Suprapubic skin (tissue), 4 donors: ENCODE measurements around the gene TAOK1. TPM values are rescaled to one million over a fixed set of nuclear protein-coding genes. Genes with fewer than 3 reads are reported as not detected.

Source experiments
- DNase-seq, 2 donors: peaks; one replicate each; pipeline ENCODE4 v3.0.0-alpha.2; 2019; ENCODE audit warnings: low spot score in 2 of 2
- H3K27ac ChIP-seq: fragments of 200-600 bp; sonication (generic); one replicate; pipeline ENCODE4 v1.5.1; 2019
- H3K27me3 ChIP-seq: fragments of 200-600 bp; sonication (generic); one replicate; pipeline ENCODE4 v1.5.1; 2019
- H3K36me3 ChIP-seq: fragments of 200-600 bp; sonication (generic); one replicate; pipeline ENCODE4 v1.5.1; 2019
- H3K4me1 ChIP-seq: fragments of 200-600 bp; sonication (generic); one replicate; pipeline ENCODE4 v1.5.1; 2019
- H3K4me3 ChIP-seq: fragments of 200-600 bp; sonication (generic); one replicate; pipeline ENCODE4 v1.5.1; 2019; ENCODE audit warnings: mild to moderate bottlenecking
- H3K9me3 ChIP-seq: fragments of 200-600 bp; sonication (generic); one replicate; pipeline ENCODE4 v1.5.1; 2019
- EP300 ChIP-seq: sonication (generic); formaldehyde crosslinking; IDR thresholded peaks from one replicate; pipeline ENCODE4 v1.6.1; 2017; ENCODE audit warnings: antibody characterized with exemption
- POLR2A ChIP-seq, 2 donors: fragments of 450-650 bp; IDR thresholded peaks; one replicate each; pipeline ENCODE4 v1.6.1; 2017; ENCODE audit warnings: antibody characterized with exemption in 2 of 2, mild to moderate bottlenecking in 2 of 2, moderate library complexity in 2 of 2
- POLR2AphosphoS5 ChIP-seq, 3 donors: sonication (generic); formaldehyde crosslinking; IDR thresholded peaks; one replicate each; pipeline ENCODE4 v1.6.1; 2017; ENCODE audit warnings: antibody characterized with exemption in 3 of 3
- WGBS: methylation state at CpG from one replicate; pipeline ENCODE4 v1.1.5; 2018; 5-methylcytosine and 5-hydroxymethylcytosine counted together
- total RNA-seq, 4 donors: library from RNA; depleted of rRNA; stranded (reverse); fragments of >200 nt; gene quantifications; one replicate each; pipeline ENCODE4 v1.1.0, GENCODE V29; 2016
- TF ChIP-seq, protein P1 (sequence below), 2 donors: fragments of 200-600 bp in 1 of 2; fragments of 450-650 bp in 1 of 2; sonication (generic) in 1 of 2; IDR thresholded peaks; one replicate each; pipeline ENCODE4 v1.5.1; 2016 to 2019; ENCODE audit warnings: antibody characterized with exemption in 2 of 2, mild to moderate bottlenecking in 1 of 2, moderate library complexity in 1 of 2

The TAOK1 gene
- total RNA-seq, 4 donors from 2014 or later: 42.1 to 58.3 (median 51.2) TPM

DNA sequence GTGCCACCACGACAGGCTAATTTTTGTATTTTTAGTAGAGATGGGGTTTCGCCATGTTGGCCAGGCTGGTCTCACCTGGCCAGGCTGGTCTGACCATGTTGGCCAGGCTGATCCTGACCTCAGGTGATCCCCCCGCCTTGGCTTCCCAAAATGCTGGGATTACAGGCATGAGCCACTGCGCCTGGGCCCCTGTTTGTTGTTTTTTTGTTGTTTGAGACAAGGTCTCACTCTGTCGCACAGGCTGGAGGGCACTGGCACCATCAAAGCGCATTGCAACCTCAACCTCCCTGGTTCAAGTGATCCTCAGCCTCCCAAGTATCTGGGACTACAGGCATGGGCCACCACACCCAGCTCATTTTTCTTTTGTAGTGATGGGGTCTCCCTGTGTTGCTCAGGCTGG lies 43.7 kb upstream of the TAOK1 start:
- H3K9me3 ChIP-seq: no peaks in the 10 kb centered on the region
- H3K4me1 ChIP-seq: no peaks in the 10 kb centered on the region
- no peak overlapping the region for H3K4me3 ChIP-seq
- no peaks in the 10 kb centered on the region for H3K36me3 ChIP-seq
- DNase-seq: no peak
- no peak overlapping the region for H3K27ac ChIP-seq
- H3K27me3 ChIP-seq: no peaks in the 10 kb centered on the region
- no peak for TF ChIP-seq POLR2AphosphoS5 (IDR thresholded peaks at IDR 0.05)
- TF ChIP-seq, protein P1, sequence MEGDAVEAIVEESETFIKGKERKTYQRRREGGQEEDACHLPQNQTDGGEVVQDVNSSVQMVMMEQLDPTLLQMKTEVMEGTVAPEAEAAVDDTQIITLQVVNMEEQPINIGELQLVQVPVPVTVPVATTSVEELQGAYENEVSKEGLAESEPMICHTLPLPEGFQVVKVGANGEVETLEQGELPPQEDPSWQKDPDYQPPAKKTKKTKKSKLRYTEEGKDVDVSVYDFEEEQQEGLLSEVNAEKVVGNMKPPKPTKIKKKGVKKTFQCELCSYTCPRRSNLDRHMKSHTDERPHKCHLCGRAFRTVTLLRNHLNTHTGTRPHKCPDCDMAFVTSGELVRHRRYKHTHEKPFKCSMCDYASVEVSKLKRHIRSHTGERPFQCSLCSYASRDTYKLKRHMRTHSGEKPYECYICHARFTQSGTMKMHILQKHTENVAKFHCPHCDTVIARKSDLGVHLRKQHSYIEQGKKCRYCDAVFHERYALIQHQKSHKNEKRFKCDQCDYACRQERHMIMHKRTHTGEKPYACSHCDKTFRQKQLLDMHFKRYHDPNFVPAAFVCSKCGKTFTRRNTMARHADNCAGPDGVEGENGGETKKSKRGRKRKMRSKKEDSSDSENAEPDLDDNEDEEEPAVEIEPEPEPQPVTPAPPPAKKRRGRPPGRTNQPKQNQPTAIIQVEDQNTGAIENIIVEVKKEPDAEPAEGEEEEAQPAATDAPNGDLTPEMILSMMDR (IDR thresholded peaks at IDR 0.05): no peak
- TF ChIP-seq POLR2A (IDR thresholded peaks at IDR 0.05): no peak
- TF ChIP-seq EP300: no peak
- WGBS: 100% methylated on average over 6 of the region's 6 CpGs

DNA sequence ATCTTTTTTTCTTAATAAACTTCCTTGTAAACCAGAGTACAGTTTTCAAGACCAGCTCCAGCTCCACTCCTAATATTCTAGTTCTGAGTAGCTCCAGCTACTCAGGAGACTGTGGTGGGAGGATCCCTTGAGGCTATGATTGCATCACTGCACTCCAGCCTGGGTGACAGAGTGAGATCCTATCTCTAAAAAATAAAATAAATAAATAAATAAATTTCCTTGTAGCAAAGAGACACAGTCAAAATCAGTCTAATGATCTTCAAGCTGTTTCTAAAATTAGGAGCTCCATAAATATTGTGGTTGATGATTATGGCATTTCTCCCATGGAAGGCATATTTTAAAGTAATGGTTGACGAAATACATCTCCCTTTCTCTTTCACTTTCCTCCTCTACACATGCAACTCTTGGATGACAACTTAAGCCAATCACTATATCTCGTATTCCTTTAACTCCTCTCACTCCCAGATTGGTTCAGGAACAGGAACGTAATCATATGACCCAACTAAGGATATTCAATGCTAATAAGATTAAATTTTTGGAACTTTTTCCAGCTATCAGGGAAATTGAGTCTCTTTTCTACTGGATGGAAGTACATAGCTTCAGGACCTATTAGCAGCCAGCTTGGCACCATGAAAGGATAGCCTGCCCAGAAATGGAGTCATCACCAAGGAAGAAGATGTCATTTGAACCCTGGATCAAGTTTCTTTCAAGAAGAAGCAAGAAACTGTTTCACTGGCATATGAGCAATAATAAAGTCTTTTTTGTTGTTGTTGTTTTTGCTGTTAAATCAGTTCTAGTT lies 42.1 kb upstream of the TAOK1 start:
- no peaks in the 10 kb centered on the region for H3K4me1 ChIP-seq
- H3K27ac ChIP-seq: no peak overlapping the region
- DNase-seq: no peak
- H3K27me3 ChIP-seq: no peaks in the 10 kb centered on the region
- TF ChIP-seq POLR2A (IDR thresholded peaks at IDR 0.05) (no peak), EP300 (no peak), POLR2AphosphoS5 (IDR thresholded peaks at IDR 0.05) (no peak)
- TF ChIP-seq, protein P1 (IDR thresholded peaks at IDR 0.05): no peak
- H3K9me3 ChIP-seq: no peaks in the 10 kb centered on the region
- no peak overlapping the region for H3K4me3 ChIP-seq
- 58% methylated on average over 3 of the region's 3 CpGs for WGBS
- H3K36me3 ChIP-seq: no peaks in the 10 kb centered on the region

DNA sequence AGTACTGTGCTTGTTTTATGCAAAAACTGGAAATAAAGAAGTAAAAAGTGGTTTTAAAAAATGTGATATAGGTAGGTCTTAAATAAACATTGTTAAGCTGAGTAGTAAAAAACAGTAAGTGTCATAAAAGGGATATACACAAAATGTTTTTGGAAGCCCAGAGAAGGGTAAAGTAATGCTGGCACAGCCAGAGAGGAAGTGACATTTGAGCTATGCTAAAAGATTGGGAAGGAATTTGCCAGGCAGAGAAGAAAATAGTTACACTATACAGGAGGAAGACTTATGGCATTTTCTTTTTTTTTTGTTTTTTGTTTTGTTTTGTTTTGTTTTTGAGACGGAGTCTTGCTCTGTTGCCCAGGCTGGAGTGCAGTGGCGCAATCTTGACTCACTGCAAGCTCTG lies 40.8 kb upstream of the TAOK1 start:
- TF ChIP-seq, protein P1 (IDR thresholded peaks at IDR 0.05): no peak
- no peak for TF ChIP-seq POLR2AphosphoS5 (IDR thresholded peaks at IDR 0.05)
- TF ChIP-seq EP300: no peak
- TF ChIP-seq POLR2A (IDR thresholded peaks at IDR 0.05): no peak
- 81% methylated on average over 2 of the region's 2 CpGs for WGBS

DNA sequence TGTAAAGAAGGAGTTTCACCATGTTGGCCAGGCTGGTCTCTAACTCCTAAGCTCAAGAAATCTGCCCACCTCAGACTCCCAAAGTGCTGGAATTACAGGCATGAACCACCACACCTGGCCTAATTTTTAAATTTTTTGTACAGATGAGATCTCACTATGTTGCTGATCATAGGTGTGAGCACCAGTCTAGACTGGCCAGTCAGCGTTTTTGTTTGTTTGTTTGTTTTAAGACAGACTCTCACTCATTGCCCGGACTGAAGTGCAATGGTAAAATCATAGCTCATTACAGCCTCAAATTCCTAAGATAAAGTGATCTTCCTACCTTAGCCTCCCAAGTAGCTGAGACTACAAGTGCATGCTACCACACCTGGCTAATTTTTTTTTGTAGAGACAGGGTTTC lies 38.0 kb upstream of the TAOK1 start:
- Histone ChIP-seq H3K9me3 (no peaks in the 10 kb centered on the region), H3K27me3 (no peaks in the 10 kb centered on the region), H3K36me3 (no peaks in the 10 kb centered on the region), H3K27ac (no peak overlapping the region), H3K4me1 (no peaks in the 10 kb centered on the region), H3K4me3 (no peak overlapping the region)
- DNase-seq: no peak
- 89% methylated on average over 2 of the region's 2 CpGs for WGBS
- TF ChIP-seq, protein P1 (IDR thresholded peaks at IDR 0.05): no peak
- TF ChIP-seq POLR2AphosphoS5 (IDR thresholded peaks at IDR 0.05): no peak
- TF ChIP-seq EP300: no peak
- TF ChIP-seq POLR2A (IDR thresholded peaks at IDR 0.05): no peak

More for the DNA sequence above, 40.8 kb upstream of the TAOK1 start:
- DNase-seq: no peak
- no peak overlapping the region for H3K27ac ChIP-seq
- no peaks in the 10 kb centered on the region for H3K27me3 ChIP-seq
- H3K9me3 ChIP-seq: no peaks in the 10 kb centered on the region
- H3K4me3 ChIP-seq: no peak overlapping the region
- H3K36me3 ChIP-seq: no peaks in the 10 kb centered on the region
- no peaks in the 10 kb centered on the region for H3K4me1 ChIP-seq

DNA sequence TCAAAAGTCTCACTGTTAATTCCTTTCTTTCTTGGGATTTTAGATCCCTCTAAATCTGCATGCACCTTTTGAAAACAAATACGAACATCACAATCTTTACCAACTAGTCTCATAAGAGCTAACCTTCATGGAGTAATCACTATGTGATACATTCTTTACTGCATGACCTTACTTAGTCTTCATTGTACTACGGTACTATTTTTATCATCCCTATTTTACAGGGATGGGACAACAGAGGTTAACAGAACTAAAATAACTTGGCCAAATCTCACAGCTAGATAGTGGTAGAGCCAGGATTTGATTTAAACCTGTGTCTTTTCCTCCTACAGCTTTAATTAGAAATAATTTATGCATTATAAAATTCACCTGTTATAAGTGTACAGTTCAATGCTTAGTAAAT lies 32.9 kb upstream of the TAOK1 start:
- no peaks in the 10 kb centered on the region for H3K9me3 ChIP-seq
- WGBS: 90% methylated on average over 2 of the region's 2 CpGs
- no peak overlapping the region for H3K27ac ChIP-seq
- TF ChIP-seq POLR2AphosphoS5 (IDR thresholded peaks at IDR 0.05) (no peak), POLR2A (IDR thresholded peaks at IDR 0.05) (no peak), EP300 (no peak)
- TF ChIP-seq, protein P1 (IDR thresholded peaks at IDR 0.05): no peak
- no peak overlapping the region for H3K4me3 ChIP-seq
- no peak for DNase-seq
- H3K4me1 ChIP-seq: no peaks in the 10 kb centered on the region
- H3K36me3 ChIP-seq: no peaks in the 10 kb centered on the region
- no peaks in the 10 kb centered on the region for H3K27me3 ChIP-seq
